ENCODE data around the gene SKI. TPM values are rescaled to one million over a fixed set of nuclear protein-coding genes. Genes with fewer than 3 reads are reported as not detected.

SKI gene
- total and polyA plus RNA-seq, 2 of the 8 experiments (the other 6 are each of a cell fraction or from before 2014, with no cell fraction given): 8.3 to 87.6 TPM

- Histone ChIP-seq H3K56ac (replicated peaks; ENCODE audit: insufficient read length, low read depth, low read length) (no peak overlapping the region), H4K5ac (ENCODE audit: insufficient read length, low read depth, low read length) (no peak overlapping the region), H2BK12ac (ENCODE audit: low read depth, low read length) (no peak overlapping the region), H3K9ac (replicated peaks in 1 of 4; ENCODE audit: extremely low read depth in 1 of 4, low read depth in 3 of 4, low read length in 3 of 4) (no peak overlapping the region), H3K4me2 (ENCODE audit: insufficient read depth in 1 of 2, low read depth in 2 of 2, low read length in 2 of 2) (no peak overlapping the region), H3K14ac (ENCODE audit: insufficient read length) (no peak overlapping the region), H2AK5ac (ENCODE audit: low read depth, low read length) (no peak overlapping the region), H2BK15ac (ENCODE audit: low read length) (no peak overlapping the region), H4K91ac (replicated peaks; ENCODE audit: insufficient read length, low read length) (no peak overlapping the region), H3K79me2 (ENCODE audit: control insufficient read depth in 1 of 2, insufficient read depth in 2 of 2, low read length in 2 of 2) (no peaks in the 10 kb centered on the region), H3K18ac (ENCODE audit: extremely low read depth, low read length) (no peak overlapping the region), H3K23ac (ENCODE audit: insufficient read length) (no peak overlapping the region), H3K36me3 (ENCODE audit: control insufficient read depth in 2 of 4, insufficient read depth in 4 of 4, low read length in 3 of 4) (peaks cover 0 to 13% (median 9%) of the 10 kb centered on the region in 4 experiments; a peak in 5 of 8 replicates), H3K4me3 (ENCODE audit: extremely low read depth in 1 of 4, insufficient read depth in 2 of 4, low read depth in 3 of 4, low read length in 4 of 4) (no peak overlapping the region), H3K79me1 (ENCODE audit: low read depth, low read length) (no peaks in the 10 kb centered on the region), H4K8ac (ENCODE audit: extremely low read depth, insufficient read depth, low read length) (no peak overlapping the region), H3K27me3 (replicated peaks in 1 of 4; ENCODE audit: control insufficient read depth in 3 of 4, extremely low read depth in 1 of 4, insufficient read depth in 3 of 4, low read length in 3 of 4) (no peaks in the 10 kb centered on the region), H2BK5ac (ENCODE audit: low read depth, low read length) (no peak overlapping the region), H2AFZ (ENCODE audit: low read length) (no peak overlapping the region), H3K9me3 (ENCODE audit: insufficient read depth in 2 of 2, low read depth in 1 of 2, low read length in 1 of 2) (no peaks in the 10 kb centered on the region), H4K20me1 (replicated peaks in 1 of 2; ENCODE audit: control insufficient read depth in 1 of 2, insufficient read depth in 2 of 2, low read length in 2 of 2) (peaks cover 0 to 10% of the 10 kb centered on the region in 2 experiments), H2BK20ac (ENCODE audit: low read length) (no peak overlapping the region), H3K27ac (ENCODE audit: low read depth, low read length) (no peak overlapping the region), H3K23me2 (ENCODE audit: low read depth, low read length) (peaks cover 2% of the 10 kb centered on the region; the same call in 1 of the 2 replicates), H3K4ac (replicated peaks; ENCODE audit: insufficient read length, low read depth, low read length) (no peak overlapping the region), H2BK120ac (replicated peaks; ENCODE audit: low read depth, low read length) (no peak overlapping the region), H3K4me1 (replicated peaks in 1 of 4; ENCODE audit: control insufficient read depth in 3 of 4, insufficient read depth in 4 of 4, low read length in 3 of 4) (no peaks in the 10 kb centered on the region; a peak in 1 of 7 replicates)
- TF ChIP-seq CBX5 (IDR thresholded peaks at IDR 0.05; ENCODE audit: low read depth, low read length) (no peak), GABPA (IDR thresholded peaks at IDR 0.05; ENCODE audit: borderline replicate concordance, insufficient read depth, low read length) (no peak), PHF8 (conservative IDR thresholded peaks at IDR 0.05; ENCODE audit: low read depth, low read length) (no peak), ATF3 (IDR thresholded peaks at IDR 0.05; ENCODE audit: insufficient read depth, low read depth, low read length) (no peak), RAD21 (IDR thresholded peaks at IDR 0.05 in 1 of 2, conservative IDR thresholded peaks at IDR 0.05 in 1 of 2; ENCODE audit: low read depth in 2 of 2, low read length in 2 of 2) (no peak), RFX5 (IDR thresholded peaks at IDR 0.05; ENCODE audit: borderline replicate concordance, low read depth, low read length) (no peak)
- TF ChIP-seq, protein P1, sequence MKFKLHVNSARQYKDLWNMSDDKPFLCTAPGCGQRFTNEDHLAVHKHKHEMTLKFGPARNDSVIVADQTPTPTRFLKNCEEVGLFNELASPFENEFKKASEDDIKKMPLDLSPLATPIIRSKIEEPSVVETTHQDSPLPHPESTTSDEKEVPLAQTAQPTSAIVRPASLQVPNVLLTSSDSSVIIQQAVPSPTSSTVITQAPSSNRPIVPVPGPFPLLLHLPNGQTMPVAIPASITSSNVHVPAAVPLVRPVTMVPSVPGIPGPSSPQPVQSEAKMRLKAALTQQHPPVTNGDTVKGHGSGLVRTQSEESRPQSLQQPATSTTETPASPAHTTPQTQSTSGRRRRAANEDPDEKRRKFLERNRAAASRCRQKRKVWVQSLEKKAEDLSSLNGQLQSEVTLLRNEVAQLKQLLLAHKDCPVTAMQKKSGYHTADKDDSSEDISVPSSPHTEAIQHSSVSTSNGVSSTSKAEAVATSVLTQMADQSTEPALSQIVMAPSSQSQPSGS (IDR thresholded peaks at IDR 0.05; ENCODE audit: low read length): no peak
- FAIRE-seq (no peak), DNase-seq (ENCODE audit: low read depth in 1 of 2, low spot score in 2 of 2) (no peak)
- ChIA-PET POLR2A (ENCODE audit: partially characterized antibody) (interaction anchor here (1.4 kb wide), 1 partner anchor 22 kb away, joined by 4 read pairs; no protein-coding TSS in a partner anchor), CTCF (ENCODE audit: partially characterized antibody) (no interaction called here)
- WGBS, 2 experiments (ENCODE audit: extremely low coverage in 1 of 2, insufficient coverage in 1 of 2, insufficient read length in 1 of 2, insufficient replicate concordance in 2 of 2, low coverage in 1 of 2, low lambda C conversion rate in 2 of 2, missing lambda C conversion rate in 1 of 2): 95% methylated on average over 10 of the region's 14 CpGs; no CpG with 5 or more reads in 1 of the 2 experiments
Measured at GRCh38 chr1:2181271-2181670, 46.8 kb upstream of the SKI start.

All from H1 (cell line).